ENCODE results near the gene SLC38A5.
"Not testable (repeated sequence)": the region's sequence is repeated elsewhere in the genome, so short reads cannot be mapped to it uniquely, and the experiment has no call there.

Gene SLC38A5

DNA sequence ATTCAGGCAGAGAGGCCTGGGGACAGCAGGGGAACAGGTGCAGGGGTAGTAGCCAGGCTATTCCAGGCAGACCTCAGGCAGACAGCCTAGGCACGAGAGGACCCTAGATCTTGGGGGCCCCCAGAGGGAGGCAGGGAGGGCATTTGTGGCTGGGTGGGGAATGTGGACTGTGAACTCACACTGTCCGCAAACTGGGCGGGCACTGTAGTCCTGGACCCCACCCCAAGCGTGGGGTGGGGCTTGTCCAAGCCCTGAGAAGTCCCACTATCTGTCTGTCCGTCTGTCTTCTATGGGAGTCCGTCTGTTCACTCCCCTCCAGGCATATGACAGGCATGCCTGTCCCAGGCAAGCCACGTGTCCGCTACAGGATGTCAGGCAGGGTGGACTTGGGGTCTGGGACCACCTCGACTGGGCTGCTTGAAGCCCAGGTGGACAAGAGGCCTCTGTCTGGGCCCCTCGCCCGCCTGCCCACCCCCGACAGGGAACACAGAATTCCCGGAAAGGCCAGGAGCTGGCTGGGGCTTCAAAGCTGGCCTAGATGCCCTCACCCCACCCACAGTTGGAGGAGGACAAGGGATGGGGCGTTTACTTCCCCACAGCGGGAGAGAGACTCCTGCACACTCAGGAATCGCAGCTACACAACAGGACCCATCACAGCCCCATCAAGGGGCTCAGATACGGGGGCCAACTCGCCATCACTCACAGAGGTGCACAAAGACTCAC lies at the start of gene SLC38A5:
TSS of gene SLC38A5 (minus strand) at position 151 of the 723 bp plus-strand sequence. CDS start 2,336 bp downstream, outside the sequence.
- DNase-seq (ENCODE audit: low read depth in 2 of 3, low spot score in 2 of 3) = no peak

DNA sequence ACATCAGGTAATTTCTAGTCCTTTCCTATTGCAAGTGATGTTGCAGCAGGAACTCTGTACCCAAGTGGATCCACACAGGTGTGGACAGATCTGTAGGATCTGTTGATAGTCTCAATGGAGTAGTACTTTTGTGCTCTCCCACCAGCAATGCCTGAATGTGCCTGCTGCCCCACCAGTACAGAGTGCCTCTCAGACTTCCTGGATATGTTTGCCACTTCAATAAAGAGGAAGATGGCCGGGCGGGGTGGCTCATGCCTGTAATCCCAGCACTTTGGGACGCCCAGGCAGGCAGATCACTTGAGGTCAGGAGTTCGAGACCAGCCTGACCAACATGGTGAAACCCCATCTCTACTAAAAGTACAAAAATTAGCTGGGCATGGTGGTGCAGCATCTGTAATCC lies 49.4 kb upstream of the SLC38A5 start:
- DNase-seq (ENCODE audit: low read depth in 2 of 3, low spot score in 2 of 3) = not testable (repeated sequence)

DNA sequence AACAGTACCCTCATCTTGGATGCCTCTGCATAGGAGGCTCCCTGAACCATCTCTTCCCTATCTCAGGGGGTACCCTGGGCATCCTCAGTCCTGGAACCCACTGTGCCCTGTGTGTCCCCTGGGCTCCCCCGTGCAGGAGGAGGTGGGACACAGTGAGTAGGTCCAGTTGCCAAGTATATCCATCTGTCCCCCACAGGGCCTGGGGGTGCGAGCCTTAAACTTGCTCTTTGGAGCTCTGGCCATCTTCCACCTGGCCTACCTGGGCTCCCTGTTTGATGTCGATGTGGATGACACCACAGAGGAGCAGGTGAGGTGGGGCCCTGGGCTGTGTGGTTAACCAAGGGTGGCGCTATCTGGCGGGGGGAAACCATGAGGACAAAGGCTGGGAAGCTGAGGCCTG lies 46.9 kb upstream of the SLC38A5 start:
- DNase-seq (ENCODE audit: low read depth in 2 of 3, low spot score in 2 of 3) = no peak

DNA sequence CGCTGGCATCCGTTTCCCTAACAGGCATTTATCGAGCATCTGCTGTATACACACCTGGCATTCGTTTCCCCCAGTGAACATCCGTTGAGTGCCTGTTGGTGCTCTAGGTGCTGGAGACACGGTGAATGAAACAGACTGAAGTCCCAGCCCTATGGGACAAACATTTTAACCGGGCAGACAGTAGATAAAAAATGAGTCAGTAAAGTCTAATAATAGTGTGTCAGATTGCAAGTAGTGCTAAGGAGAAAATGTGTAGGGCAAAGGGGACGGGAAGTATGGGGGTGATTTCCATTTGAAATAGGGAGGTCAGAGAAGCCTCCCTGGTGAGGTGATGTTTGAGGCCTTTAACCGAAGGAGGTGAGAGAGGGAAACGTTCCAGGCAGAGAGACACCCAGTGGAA lies 46.2 kb upstream of the SLC38A5 start:
- DNase-seq (ENCODE audit: low read depth in 2 of 3, low spot score in 2 of 3) = no peak

DNA sequence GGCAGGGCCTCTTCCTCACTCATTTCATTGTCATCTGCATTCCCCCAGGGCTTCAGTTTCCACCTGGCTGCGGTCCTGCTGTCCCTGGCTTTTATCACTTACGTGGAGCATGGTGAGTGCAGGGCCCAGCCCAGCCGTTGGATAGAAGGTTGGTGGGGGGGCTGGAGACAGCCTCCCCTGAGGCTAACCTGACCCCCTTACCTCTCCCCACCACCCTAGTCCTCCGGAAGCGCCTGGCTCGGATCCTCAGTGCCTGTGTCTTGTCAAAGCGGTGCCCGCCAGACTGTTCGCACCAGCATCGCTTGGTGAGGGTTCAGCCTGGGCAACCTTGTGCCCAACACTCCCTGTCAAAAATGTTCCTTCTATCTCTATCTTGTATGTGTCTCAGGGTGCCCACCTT lies 45.8 kb upstream of the SLC38A5 start:
- no peak for DNase-seq (ENCODE audit: low read depth in 2 of 3, low spot score in 2 of 3)

DNA sequence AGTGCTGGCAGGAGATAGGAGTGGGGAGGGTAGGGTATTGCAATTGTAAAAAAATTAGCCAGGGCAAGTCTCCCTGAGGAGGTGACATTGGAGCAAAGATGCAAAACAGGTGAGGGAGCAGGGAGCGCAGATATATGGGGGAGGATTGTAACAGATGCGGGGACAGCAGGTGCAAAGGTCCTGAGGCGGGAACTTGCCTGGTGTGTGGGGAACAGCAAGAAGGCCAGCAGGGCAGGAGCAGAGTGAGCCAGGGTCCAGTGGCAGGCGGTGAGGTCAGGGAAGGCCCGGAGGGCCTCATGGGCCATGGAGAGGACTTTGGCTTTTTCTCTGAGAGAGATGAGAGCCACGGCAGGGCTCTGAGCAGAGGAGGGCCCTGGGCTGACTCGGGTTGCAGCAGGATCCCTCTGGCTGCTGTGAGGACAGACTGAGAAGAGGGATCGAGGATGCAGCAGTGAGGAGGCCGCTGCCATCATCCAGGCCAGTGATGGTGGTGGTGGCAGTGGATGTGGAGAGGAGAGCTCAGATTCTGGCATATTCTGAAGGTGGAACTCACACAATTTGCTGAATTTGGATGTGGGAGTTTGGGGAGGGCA lies 44.9 kb upstream of the SLC38A5 start:
- DNase-seq (ENCODE audit: low read depth in 2 of 3, low spot score in 2 of 3) = no peak

DNA sequence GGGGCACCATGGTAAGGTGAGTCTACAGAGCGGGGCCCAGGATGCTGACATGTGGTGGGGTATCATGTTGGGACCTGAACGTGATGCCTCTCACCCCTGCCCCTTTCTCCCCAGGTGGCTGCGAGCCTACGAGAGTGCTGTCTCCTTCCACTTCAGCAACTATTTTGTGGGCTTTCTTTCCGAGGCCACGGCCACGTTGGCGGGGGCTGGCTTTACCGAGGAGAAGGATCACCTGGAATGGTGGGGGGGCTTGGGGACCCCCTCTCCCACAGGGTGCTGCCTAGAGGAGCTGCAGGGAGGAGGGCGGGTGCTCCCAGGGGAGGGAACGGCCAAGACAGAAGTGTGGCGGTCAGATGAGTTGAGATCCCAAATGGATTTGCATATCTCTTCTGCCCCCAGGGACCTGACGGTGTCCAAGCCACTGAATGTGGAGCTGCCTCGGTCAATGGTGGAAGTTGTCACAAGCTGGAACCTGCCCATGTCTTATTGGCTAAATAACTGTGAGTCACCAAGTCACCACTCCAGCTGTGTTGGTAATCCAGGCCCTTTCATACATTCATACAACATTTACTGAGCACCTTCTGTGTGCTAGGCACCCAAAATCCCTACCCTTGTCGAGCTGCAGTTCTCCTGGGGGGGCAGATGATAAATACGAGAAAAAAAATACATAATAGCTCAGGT lies 44.2 kb upstream of the SLC38A5 start:
- DNase-seq (ENCODE audit: low read depth in 2 of 3, low spot score in 2 of 3) = no peak

DNA sequence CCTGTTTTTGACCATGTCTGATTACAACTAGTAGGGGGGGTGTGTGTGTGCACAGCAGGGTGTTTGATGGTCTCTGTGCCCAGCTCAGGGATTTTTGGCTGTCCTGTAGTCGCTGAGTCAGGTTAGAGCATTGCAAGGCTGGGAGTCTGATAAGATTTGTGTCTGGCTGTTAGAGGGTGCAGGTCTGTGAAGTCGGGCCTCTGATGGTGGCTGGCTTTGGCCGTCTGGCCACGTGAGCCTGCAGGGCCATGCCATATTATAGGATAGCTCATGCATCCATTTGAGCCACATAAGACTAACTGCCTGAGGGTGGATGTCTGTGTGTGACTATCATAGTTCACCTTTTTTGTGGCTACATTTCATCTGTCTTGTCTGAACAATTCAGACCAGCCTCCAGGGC lies 43.6 kb upstream of the SLC38A5 start:
- no peak for DNase-seq (ENCODE audit: low read depth in 2 of 3, low spot score in 2 of 3)

DNA sequence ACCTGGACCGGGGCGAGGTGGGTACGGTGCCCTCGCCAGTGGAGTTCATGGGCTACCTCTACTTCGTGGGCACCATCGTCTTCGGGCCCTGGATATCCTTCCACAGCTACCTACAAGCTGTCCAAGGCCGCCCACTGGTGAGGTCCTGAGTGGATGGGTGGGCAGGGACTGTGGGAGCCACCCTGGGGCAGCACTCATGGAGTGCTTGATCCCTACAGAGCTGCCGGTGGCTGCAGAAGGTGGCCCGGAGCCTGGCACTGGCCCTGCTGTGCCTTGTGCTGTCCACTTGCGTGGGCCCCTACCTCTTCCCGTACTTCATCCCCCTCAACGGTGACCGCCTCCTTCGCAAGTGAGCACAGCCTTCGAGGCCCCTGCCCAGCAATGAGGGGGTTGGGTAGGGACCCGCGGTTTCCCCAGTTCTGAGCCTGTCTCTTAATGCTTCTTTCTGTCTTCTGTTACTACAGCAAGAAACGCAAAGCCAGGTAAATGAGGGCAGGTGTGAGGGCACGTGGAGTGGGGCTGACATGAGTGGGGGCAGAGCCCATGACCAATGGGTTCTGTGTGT lies 42.4 kb upstream of the SLC38A5 start:
- DNase-seq (ENCODE audit: low read depth in 2 of 3, low spot score in 2 of 3) = no peak

DNA sequence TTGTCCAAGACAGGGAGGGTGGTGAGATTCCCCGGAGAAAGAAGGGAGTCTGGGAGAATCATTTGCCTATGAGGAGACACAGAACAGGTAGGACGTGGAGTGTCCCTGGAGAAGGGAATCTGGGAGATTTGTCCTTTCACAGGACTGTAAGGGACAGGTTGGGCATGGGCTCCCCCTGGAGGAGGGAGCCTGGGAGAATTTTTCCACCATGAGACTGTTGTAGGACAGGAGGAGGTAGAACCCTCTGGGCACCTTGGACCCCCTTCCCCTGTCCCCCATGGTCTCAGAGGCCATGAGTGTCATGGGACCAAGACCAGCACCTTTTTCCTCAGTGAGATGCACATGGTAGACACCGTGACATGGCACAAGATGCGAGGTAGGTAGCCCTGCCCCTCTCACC lies 41.5 kb upstream of the SLC38A5 start:
- no peak for DNase-seq (ENCODE audit: low read depth in 2 of 3, low spot score in 2 of 3)

DNA sequence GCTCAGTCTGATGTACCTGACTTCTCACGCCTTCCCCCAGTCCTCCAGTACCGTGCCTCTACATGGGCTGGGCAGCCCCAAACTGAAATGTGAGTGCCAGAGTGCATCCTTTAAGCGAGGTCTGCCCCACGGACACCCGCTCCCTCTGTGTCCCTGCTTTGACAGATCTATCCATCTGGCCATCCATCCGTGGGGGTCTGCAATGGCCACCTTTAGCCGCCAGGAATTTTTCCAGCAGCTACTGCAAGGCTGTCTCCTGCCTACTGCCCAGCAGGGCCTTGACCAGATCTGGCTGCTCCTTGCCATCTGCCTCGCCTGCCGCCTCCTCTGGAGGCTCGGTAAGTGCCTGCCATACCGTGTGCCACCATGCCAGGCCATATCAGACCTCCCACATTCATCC lies 39.6 kb upstream of the SLC38A5 start:
- DNase-seq (ENCODE audit: low read depth in 2 of 3, low spot score in 2 of 3) = no peak

DNA sequence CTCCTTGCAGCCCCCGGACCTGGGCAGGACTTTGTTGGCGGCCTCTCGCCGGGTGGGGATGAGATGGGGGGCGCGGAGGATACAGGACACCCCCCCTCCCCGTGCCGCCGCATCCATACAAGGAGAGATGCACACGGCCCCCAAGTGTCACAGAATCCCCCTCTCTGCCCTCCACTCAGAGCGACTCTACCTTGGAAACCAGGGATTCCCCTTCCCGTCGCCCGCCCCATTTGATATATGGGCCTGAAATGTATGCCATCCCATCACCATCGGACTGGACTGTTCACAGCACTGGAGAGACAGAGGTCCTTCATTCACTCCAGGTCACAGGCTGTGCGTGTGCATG lies 39.2 kb upstream of the SLC38A5 start:
- DNase-seq (ENCODE audit: low read depth in 2 of 3, low spot score in 2 of 3) = no peak

DNA sequence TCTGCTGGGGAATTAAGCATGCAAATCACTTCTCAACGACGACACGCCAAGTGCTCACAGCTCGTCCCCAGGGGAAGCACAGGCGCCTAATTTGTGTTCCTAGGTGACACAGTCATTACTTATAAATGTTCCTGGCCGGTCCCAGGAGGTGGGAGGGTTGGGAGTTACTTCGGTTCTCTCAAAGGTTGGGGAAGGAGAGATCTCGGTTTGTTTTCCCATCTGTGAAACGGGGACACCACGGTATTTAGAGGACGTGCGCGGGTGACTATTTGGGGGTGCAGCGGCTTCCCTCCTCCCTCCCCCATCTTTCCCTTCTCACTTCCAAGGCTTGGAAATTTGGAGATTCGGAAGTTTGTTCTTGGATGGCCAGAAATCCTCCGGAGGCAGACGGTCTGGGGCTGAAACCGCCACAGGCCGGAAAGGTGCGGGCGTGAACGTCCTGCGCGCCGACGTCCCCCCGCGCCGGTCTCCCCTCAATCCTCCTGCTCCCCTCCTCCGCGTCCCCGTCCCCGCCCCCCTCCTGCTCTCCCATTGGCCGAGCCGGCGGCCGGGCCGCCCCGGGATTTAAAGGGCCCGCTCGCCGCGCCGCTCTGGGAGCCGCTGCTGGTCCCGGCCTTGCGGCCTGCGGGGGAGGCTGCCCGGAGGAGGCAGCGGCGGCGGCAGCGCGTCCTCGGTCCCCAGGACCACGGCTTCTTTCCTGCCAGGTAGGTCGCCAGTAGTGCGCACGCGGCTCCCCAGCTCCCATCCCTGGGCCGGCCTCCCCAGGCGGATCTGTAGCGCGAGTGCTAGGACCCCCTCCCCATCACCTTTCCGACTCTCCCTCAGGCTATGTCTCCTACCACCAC lies 38.6 kb upstream of the SLC38A5 start, which contains the start of gene PORCN:
TSS of gene PORCN (plus strand) at position 593 of the 845 bp plus-strand sequence. CDS start 829 bp downstream, outside the sequence.
- peak; percentile 40 to 61 (median 53) for DNase-seq (ENCODE audit: low read depth in 2 of 3, low spot score in 2 of 3)

DNA sequence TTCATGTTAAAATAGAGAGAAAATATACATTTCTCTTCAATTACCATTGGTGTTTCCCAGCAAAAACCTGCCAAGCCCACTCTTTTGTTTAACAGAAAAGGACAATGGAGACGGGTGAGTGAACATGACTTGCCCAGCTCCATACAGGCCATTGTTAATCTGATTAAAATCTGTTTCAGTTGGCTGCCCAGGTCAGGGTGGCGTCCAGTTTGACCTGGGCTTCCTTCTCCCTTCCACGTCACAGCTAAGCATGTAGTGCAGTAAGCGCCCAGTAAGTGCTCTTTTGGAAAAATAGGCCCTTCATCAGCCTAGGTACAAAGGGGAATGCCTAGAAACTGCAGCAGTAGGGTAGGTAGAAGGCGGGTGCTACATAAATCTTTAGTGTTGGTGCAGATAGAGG lies 37.2 kb upstream of the SLC38A5 start:
- DNase-seq (ENCODE audit: low read depth in 2 of 3, low spot score in 2 of 3) = no peak

DNA sequence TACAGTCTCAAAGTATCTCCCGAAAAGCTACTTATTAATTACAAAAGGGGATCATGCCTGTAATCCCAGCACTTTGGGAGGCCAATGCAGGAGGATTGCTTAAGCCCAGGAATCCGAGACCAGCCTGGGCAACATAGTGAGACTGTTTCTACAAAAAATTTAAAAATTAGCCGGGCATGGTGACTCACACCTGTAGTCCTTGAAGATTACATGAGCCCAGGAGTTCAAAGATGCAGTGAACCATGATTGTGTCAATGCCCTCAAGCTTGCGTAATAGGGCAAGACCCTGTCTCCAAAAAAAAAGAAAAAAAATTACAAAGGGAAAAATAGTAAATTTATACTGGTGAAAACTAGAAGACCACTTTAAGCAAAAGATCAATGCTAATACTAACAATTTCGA lies 35.4 kb upstream of the SLC38A5 start:
- DNase-seq (ENCODE audit: low read depth in 2 of 3, low spot score in 2 of 3) = no peak

DNA sequence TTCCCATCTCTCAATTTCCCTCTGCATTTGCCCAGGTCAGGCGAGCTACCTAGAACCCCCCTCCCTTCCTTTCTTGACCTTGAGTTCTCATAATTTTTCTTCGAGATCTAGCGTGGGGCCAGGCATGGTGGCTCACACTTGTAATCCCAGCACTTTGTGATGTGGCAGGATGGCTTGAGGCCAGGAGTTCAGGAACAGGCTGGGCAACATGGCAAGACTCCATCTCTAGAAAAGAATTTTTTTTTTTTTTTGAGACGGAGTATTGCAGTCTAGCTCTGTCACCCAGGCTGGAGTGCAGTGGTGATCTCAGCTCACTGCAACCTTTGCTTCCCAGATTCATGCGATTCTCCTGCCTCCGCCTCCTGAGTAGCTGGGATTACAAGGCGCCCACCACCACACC lies 34.2 kb upstream of the SLC38A5 start:
- no peak for DNase-seq (ENCODE audit: low read depth in 2 of 3, low spot score in 2 of 3)

DNA sequence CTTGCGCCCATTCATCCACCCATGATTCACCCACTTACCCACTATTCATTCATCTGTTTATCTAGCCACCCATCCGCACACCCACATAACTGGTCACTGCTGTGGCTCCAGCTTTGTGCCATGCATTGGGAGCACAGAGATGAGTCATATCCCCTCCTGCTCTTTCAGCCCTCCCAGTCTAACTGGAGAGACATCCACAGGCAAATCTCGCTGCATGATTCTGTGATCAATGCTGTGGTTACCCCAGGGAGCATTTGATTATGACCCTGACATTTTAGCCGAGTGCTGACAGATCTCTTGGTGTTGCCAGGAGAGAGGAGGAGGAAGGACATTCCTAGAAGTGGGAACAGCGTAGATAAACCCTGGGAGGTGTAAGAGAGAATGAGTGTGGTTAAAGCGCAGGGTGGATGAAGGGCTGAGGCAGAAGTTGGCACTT lies 28.3 kb upstream of the SLC38A5 start:
- DNase-seq (ENCODE audit: low read depth in 2 of 3, low spot score in 2 of 3) = no peak

DNA sequence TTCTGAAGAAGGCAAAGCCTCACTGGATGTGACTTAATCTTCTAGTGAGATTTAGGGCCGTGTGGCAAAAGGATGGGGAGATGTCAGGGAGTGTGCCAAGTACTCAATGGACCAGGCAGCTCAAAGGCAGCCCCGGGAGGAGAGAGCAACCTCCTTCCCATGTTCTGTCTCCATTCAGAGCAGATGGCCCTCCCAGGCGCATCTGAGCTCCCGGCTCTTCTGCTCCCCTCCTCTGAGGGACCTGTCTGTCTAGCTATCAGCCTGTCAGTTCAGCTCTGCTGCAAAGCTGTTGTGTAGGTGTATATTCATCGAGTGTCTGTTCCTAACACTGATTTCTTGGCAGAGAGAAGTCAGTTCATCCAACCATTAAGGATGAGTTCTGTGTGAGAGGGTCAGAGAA lies 27.8 kb upstream of the SLC38A5 start:
- DNase-seq (ENCODE audit: low read depth in 2 of 3, low spot score in 2 of 3) = no peak

DNA sequence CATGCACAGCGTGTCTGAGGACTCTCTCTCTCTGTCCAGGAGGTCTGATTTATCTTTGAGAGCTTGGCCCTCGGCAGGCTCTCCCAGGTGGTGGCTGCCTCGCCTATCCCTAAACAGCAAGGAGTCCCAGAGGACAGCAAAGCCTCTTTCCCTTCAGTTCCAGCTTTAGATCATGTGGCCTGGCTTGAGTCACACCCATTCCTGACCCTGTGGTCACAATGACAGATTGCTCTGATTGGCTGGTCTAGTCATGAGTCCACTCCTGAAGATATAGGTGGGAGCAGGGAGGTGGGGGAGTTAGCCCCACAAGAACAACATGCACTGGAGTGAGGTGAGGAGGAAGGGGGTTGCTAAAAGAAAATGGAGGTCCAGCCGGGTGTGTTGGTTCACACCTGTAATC lies 26.6 kb upstream of the SLC38A5 start:
- no peak for DNase-seq (ENCODE audit: low read depth in 2 of 3, low spot score in 2 of 3)

DNA sequence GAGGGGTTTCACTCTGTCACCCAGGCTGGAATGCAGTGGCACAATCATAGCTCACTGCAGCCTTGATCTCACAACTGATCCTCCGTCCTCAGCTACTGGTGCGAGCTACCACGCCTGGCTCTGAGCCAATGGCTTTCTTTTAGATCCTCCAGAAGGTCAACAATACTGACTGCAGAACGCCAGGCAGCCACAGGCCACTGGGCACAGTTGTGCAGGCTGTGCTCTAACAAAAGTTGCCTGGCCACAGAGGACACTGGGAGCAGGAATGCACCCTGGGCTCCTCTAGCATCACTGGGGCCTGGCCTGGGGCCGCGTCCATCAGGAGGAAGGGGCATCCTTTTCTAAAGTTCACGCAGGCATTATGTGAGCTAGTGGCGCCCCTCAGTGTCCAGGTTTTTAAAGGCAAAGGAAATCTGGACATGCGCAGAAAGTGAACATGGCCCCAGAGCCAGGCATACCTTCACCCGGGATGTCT lies 23.9 kb upstream of the SLC38A5 start:
- DNase-seq (ENCODE audit: low read depth in 2 of 3, low spot score in 2 of 3) = no peak

DNA sequence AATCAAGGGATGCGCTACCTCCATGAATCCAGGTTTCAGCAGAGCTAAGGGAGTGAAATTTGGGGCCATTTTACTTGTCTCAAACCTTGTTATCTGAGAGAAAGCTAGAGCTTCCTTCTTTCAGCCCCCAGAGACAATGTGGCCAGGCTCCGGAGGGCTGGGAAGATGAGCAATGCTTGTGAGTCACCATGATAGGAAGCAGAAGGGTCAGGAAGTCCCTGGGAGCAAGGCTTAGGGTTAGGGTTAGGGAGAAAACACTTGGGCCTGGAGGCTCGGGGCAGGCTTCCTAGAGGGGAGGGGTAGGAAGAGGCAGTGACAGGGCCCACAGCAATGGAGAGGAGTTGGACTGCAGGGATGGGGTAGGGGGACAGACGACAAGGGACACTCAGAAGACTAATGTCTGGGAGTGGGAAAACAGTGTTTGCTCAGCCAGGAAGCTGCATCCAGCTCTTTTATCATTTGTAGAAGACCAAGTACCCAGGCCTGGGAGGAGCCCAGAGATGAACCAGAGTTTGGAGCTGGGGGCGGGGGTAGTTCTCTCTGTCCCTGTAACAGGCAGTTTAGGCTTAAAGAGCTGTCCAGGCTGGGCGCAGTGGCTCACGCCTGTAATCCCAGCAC lies 22.3 kb upstream of the SLC38A5 start:
- no peak for DNase-seq (ENCODE audit: low read depth in 2 of 3, low spot score in 2 of 3)

Data from activated CD8-positive, alpha-beta memory T cell treated with anti-CD3 and anti-CD28 coated beads for 48 hours (primary cell).